NCI-H128 (cell line): Measurements from ENCODE around the gene TBC1D3B.
"Not testable (repeated sequence)": the region's sequence is repeated elsewhere in the genome, so short reads cannot be mapped to it uniquely, and the experiment has no call there.

Experiments used
- DNase-seq: peaks from one replicate; lab custom pipeline; 2025; ENCODE audit not compliant: unreplicated experiment; lab: John Stamatoyannopoulos, UW

The TBC1D3B gene

GRCh38 chr17:36131421-36131820, 45.0 kb downstream of the TBC1D3B start:
- no peak for DNase-seq

GRCh38 chr17:36130346-36130745, 46.1 kb downstream of the TBC1D3B start:
- no peak for DNase-seq

- no peak for DNase-seq
Observed at GRCh38 chr17:36129616-36130015, 46.8 kb downstream of the TBC1D3B start.

- no peak for DNase-seq
Observed at GRCh38 chr17:36128411-36128978, 47.9 kb downstream of the TBC1D3B start.

GRCh38 chr17:36127911-36128310, 48.5 kb downstream of the TBC1D3B start:
- DNase-seq, result no peak

- DNase-seq, result no peak
Observed at GRCh38 chr17:36127199-36127893, 49.1 kb downstream of the TBC1D3B start.

- no peak for DNase-seq
Observed at GRCh38 chr17:36124879-36125824, 51.3 kb downstream of the TBC1D3B start.

- no peak for DNase-seq
Observed at GRCh38 chr17:36123431-36123830, 53.0 kb downstream of the TBC1D3B start.

- not testable (repeated sequence) for DNase-seq
Observed at GRCh38 chr17:36121099-36121498, 55.3 kb downstream of the TBC1D3B start.

- no peak for DNase-seq
Observed at GRCh38 chr17:36120221-36120620, 56.2 kb downstream of the TBC1D3B start.

GRCh38 chr17:36118477-36119353, 57.7 kb downstream of the TBC1D3B start:
- no peak for DNase-seq

GRCh38 chr17:36117505-36118382, 58.7 kb downstream of the TBC1D3B start:
- no peak for DNase-seq
